ENCODE data around the gene TSR2.

The TSR2 gene, protein sequence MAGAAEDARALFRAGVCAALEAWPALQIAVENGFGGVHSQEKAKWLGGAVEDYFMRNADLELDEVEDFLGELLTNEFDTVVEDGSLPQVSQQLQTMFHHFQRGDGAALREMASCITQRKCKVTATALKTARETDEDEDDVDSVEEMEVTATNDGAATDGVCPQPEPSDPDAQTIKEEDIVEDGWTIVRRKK

DNA sequence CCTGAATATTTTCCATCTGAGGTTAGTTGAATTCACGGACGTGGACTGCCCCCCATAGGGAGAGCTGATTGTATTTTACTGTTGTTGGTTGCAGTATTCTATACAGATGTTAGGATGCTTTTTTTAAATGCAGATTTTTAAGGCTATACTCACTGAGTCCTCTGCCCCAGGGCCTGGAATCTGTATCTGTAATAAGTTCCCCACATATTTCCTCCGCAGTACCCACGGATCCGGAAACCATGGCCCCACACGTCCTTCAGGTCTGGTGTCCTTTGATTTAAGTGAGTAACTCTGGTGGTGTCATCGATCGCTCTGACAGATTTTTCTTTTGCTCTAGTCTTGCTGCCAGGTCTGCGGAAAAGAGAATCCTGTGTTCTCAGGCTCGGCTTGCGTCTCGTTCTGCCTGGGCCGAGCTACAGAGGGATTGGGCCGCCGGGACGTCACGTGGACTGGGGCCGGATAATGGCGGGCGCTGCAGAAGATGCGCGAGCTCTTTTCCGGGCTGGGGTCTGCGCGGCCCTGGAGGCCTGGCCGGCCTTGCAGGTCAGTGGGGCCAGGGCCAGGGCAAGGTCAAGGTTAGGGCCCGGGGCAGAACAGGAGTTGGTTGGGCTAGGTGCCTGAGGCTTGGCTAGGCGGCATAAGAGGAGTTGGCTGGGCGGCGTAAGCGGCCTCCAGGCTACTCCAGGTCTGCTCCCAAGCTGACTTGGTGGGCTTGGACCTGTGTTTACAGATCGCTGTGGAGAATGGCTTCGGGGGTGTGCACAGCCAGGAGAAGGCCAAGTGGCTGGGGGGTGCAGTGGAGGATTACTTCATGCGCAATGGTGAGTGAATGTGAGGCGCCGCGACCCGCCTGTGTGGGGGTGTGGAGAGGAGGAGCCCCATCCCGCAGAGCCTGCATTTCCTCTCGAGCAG is at the start of gene TSR2:
Gene TSR2 (plus strand): TSS at position 445 of the 912 bp plus-strand sequence. CDS start 18 bp downstream, at position 463.
- Histone ChIP-seq H3K36me3 (ENCODE audit: low read length) (no peaks in the 10 kb centered on the region), H3K4me3 (ENCODE audit: insufficient read depth, low read length, poor library complexity, severe bottlenecking) (peak within 1 kb of the TSS; percentile 95), H3K9ac (ENCODE audit: low read length) (peak within 1 kb of the TSS; percentile 92), H3K79me2 (ENCODE audit: insufficient read depth, low read length) (peaks cover 31% of the 10 kb centered on the region), H4K20me1 (ENCODE audit: low read depth, low read length) (no peaks in the 10 kb centered on the region), H3K27me3 (ENCODE audit: low read length) (no peaks in the 10 kb centered on the region), H3K9me3 (ENCODE audit: insufficient read depth, low read length) (no peaks in the 10 kb centered on the region), H3K9me2 (replicated peaks; ENCODE audit: insufficient read depth, low read length) (no peaks in the 10 kb centered on the region), H3F3A (ENCODE audit: insufficient read depth) (no peaks in the 10 kb centered on the region), H2AFZ (ENCODE audit: low read depth, low read length, severe bottlenecking) (peak within 1 kb of the TSS; percentile 88), H3K27ac (ENCODE audit: low read depth, low read length) (no peak within 1 kb of the TSS), H3K4me2 (ENCODE audit: low read depth, low read length, poor library complexity, severe bottlenecking) (peak within 1 kb of the TSS; percentile 89)
- TF ChIP-seq EZH2phosphoT487 (conservative IDR thresholded peaks at IDR 0.05; ENCODE audit: low read length) = no peak
- TF ChIP-seq, protein P1, sequence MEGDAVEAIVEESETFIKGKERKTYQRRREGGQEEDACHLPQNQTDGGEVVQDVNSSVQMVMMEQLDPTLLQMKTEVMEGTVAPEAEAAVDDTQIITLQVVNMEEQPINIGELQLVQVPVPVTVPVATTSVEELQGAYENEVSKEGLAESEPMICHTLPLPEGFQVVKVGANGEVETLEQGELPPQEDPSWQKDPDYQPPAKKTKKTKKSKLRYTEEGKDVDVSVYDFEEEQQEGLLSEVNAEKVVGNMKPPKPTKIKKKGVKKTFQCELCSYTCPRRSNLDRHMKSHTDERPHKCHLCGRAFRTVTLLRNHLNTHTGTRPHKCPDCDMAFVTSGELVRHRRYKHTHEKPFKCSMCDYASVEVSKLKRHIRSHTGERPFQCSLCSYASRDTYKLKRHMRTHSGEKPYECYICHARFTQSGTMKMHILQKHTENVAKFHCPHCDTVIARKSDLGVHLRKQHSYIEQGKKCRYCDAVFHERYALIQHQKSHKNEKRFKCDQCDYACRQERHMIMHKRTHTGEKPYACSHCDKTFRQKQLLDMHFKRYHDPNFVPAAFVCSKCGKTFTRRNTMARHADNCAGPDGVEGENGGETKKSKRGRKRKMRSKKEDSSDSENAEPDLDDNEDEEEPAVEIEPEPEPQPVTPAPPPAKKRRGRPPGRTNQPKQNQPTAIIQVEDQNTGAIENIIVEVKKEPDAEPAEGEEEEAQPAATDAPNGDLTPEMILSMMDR (IDR thresholded peaks at IDR 0.05; ENCODE audit: insufficient read depth, low read length, poor library complexity, severe bottlenecking) = no peak

DNA sequence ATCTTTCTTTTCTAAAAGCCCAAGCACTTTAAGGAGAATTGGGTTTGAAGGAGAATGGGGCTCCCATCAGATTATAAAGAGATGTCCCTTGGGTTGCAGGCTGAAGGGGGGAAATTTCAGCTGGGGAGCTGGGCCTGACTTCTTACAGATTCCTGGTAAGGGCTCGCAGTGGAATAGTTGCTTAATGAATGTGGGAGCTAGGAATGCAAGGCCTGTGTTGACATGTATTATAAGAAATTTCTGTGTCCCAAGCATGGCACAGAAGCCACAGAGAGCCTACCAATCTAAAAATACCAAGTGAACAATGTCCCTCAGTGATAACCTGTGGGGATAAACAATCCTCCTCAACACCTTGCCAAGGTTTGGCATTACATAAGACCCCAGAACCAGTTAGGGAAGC is 43.1 kb upstream of the TSR2 start:
- no peaks in the 10 kb centered on the region for H3K9me2 ChIP-seq (replicated peaks; ENCODE audit: insufficient read depth, low read length)
- H3K36me3 ChIP-seq (ENCODE audit: low read length) = no peaks in the 10 kb centered on the region
- no peaks in the 10 kb centered on the region for H3K79me2 ChIP-seq (ENCODE audit: insufficient read depth, low read length)
- H3K27me3 ChIP-seq (ENCODE audit: low read length) = no peaks in the 10 kb centered on the region
- H3K27ac ChIP-seq (ENCODE audit: low read depth, low read length) = no peak overlapping the region
- H3F3A ChIP-seq (ENCODE audit: insufficient read depth) = no peaks in the 10 kb centered on the region
- H4K20me1 ChIP-seq (ENCODE audit: low read depth, low read length) = no peaks in the 10 kb centered on the region
- TF ChIP-seq, protein P1 (IDR thresholded peaks at IDR 0.05; ENCODE audit: insufficient read depth, low read length, poor library complexity, severe bottlenecking) = no peak
- no peak for TF ChIP-seq EZH2phosphoT487 (conservative IDR thresholded peaks at IDR 0.05; ENCODE audit: low read length)
- no peak overlapping the region for H3K9ac ChIP-seq (ENCODE audit: low read length)
- no peak overlapping the region for H2AFZ ChIP-seq (ENCODE audit: low read depth, low read length, severe bottlenecking)
- no peaks in the 10 kb centered on the region for H3K9me3 ChIP-seq (ENCODE audit: insufficient read depth, low read length)
- H3K4me3 ChIP-seq (ENCODE audit: insufficient read depth, low read length, poor library complexity, severe bottlenecking) = no peak overlapping the region
- no peak overlapping the region for H3K4me2 ChIP-seq (ENCODE audit: low read depth, low read length, poor library complexity, severe bottlenecking)

DNA sequence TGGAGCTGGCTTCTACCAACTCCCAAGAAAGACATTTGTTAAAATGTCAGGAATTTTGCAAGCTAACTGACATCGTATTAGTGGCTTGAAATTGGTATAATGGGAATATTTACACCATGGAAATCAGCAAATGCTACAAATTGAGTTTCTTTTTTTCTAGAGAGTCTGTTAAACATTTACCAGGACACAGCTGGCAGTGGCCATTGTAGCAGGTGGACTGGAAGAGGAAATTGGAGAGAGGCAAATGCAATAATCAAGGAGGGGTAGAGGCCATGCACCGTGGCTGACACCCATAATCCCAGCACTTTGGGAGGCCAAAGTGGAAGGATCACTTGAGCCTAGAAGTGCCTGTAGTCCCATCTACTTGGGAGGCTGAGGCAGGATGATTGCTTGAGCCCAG is 32.9 kb upstream of the TSR2 start:
- TF ChIP-seq, protein P1 (IDR thresholded peaks at IDR 0.05; ENCODE audit: insufficient read depth, low read length, poor library complexity, severe bottlenecking) = no peak
- TF ChIP-seq EZH2phosphoT487 (conservative IDR thresholded peaks at IDR 0.05; ENCODE audit: low read length) = no peak
- H3K9me3 ChIP-seq (ENCODE audit: insufficient read depth, low read length) = no peaks in the 10 kb centered on the region

More for the DNA sequence above, 32.9 kb upstream of the TSR2 start:
- Histone ChIP-seq H3K9me2 (replicated peaks; ENCODE audit: insufficient read depth, low read length) (no peaks in the 10 kb centered on the region), H3K27ac (ENCODE audit: low read depth, low read length) (no peak overlapping the region), H3K79me2 (ENCODE audit: insufficient read depth, low read length) (no peaks in the 10 kb centered on the region), H3K36me3 (ENCODE audit: low read length) (no peaks in the 10 kb centered on the region), H3K4me2 (ENCODE audit: low read depth, low read length, poor library complexity, severe bottlenecking) (no peak overlapping the region), H3K27me3 (ENCODE audit: low read length) (no peaks in the 10 kb centered on the region), H3K9ac (ENCODE audit: low read length) (no peak overlapping the region), H3F3A (ENCODE audit: insufficient read depth) (no peaks in the 10 kb centered on the region), H4K20me1 (ENCODE audit: low read depth, low read length) (no peaks in the 10 kb centered on the region), H3K4me3 (ENCODE audit: insufficient read depth, low read length, poor library complexity, severe bottlenecking) (no peak overlapping the region), H2AFZ (ENCODE audit: low read depth, low read length, severe bottlenecking) (no peak overlapping the region)

All from SU-DHL-6 (cell line).